Coronary artery (tissue), 2 donors: ENCODE measurements around the gene MAMDC4.
"Not testable (repeated sequence)": the region's sequence is repeated elsewhere in the genome, so short reads cannot be mapped to it uniquely, and the experiment has no call there.

Experiments
- DNase-seq: peaks from one replicate; pipeline ENCODE4 v3.0.0-alpha.2; 2017; ENCODE audit warnings: low spot score
- H3K27ac ChIP-seq, 2 donors: fragments of 200-600 bp; sonication (generic); one replicate each; pipeline ENCODE4 v1.5.1; 2016 to 2019
- H3K4me3 ChIP-seq: fragments of 200-600 bp; sonication (generic); 2 replicates; pipeline ENCODE4 v1.5.1; 2016; ENCODE audit warnings: mild to moderate bottlenecking, moderate library complexity
- CTCF ChIP-seq: fragments of 200-600 bp; sonication (generic); IDR thresholded peaks from one replicate; pipeline ENCODE4 v1.5.1; 2019; ENCODE audit warnings: antibody characterized with exemption

Gene MAMDC4

DNA sequence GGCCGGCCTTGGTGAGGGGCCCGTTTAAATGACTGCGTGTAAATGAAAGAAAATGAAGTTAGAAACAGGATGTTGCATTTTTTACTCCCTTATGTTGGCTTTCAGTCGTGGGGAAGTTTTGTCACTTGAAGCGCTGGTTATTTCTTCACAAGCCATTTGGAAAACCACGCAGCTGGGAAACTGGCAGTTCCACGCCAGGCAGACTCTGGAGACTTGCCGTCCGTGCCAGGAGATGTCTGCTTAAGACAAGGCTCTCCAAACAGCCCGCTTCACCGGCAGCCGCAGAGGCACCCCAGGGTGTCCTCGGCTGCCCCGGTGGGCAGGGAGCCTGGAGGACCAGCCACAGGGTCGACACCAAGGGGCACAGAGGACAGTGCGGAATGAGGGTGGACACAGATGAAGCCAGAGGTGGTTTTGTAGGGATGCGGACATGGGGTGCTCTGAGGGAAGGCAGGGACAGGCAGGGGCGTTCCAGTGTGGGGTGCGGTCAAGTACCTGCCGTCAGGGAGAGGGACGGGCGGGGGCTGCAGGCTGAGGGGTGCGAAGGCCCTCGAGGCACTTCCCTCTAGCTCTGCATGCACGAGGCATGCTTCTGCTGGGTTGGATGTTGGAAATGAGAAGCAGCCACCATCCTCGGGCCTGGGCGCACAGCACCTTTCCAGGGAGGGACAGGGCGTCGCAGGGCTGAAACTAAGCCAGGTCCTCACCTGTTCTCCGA is 21.0 kb upstream of the MAMDC4 start:
- H3K4me3 ChIP-seq, result no peak overlapping the region
- no peak for TF ChIP-seq CTCF
- no peak for DNase-seq
- no peak overlapping the region for H3K27ac ChIP-seq

DNA sequence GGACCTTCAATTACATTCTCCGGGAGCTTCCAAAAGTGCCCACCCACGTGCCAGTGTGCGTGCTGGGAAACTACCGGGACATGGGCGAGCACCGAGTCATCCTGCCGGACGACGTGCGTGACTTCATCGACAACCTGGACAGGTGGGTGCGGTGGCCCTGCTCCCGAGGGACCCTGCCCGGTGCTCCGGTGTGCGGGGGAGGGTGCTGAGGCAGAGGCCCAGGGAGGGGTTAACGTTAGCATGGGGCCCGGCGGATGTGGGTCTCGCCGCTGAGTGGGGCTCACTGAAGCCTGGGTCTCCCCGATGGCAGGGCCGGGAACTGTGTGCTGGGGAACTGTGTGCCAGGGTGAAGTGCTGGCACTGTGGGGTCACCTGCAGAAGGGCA is 20.4 kb upstream of the MAMDC4 start:
- no peak for DNase-seq
- TF ChIP-seq CTCF, result no peak
- H3K27ac ChIP-seq, result no peak overlapping the region
- H3K4me3 ChIP-seq, result no peak overlapping the region

- TF ChIP-seq CTCF, result no peak
- no peak for DNase-seq
- no peak overlapping the region for H3K27ac ChIP-seq
- no peak overlapping the region for H3K4me3 ChIP-seq
Measured at GRCh38 chr9:136832581-136832980, 19.6 kb upstream of the MAMDC4 start.

DNA sequence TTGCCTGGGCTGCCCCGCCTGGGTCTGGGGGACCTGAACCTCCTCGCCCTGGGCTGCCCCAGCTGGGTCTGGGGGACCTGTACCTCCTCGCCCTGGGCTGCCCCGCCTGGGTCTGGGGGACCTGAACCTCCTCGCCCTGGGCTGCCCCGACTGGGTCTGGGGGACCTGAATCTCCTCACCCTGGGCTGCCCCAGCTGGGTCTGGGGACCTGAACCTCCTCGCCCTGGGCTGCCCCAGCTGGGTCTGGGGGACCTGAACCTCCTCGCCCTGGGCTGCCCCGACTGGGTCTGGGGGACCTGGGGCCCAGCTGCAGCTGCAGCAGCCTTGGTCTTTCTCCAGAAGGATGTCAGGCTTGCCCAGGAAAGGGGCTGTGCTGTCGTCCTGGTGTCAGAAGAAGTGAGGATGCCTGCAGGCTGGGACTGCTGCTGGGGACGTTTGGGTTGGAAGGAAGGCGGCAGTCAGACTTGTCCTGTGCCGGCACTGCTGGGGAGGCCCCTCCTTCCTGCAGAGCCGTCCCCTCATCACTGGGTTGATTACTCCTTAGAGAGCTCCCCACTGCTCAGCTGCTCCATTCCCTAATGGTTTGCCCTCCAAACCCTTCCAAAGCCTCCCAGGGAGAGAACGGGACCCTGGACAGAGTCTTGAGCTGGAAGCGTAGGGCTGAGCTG is 18.6 kb upstream of the MAMDC4 start:
- not testable (repeated sequence) for DNase-seq, H3K27ac ChIP-seq, H3K4me3 ChIP-seq

DNA sequence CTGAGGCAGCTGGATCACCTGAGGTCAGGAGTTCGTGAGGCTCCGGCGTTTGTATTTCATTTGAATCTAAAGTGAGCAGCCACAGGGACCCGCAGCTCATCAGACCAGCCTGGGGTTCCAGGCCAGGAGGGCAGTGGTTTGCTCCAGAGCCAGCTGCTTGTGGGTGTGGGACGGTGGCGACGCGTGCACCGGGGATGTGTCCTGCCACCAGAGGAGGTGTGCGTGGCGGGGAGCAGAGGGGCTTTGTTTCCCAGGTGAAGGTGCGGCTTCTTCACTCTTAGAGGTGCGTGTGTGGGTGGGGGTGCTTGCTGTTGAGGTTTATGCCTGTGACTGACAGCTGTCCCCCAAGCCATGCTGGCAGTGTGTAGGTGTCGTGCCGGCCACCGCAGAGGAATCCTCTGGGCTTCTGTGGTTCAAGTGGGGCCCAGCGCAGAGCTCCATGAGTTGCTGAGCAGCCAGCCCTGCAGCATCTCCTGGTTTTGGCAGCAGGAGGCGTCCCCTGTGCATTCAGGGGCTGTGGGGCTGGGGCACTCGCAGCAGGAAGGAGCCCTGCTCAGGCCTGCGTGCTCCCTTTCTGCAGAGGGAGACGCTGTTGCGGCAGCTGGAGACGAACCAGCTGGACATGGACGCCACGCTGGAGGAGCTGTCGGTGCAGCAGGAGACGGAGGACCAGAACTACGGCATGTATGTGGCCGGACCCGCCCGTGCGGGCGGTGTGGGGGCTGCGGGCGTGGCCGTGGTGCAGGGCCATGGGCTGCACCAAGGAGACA is 16.8 kb upstream of the MAMDC4 start:
- H3K27ac ChIP-seq, result no peak overlapping the region
- DNase-seq, result no peak
- H3K4me3 ChIP-seq, result no peak overlapping the region
- no peak for TF ChIP-seq CTCF

GRCh38 chr9:136835932-136836904 is 15.9 kb upstream of the MAMDC4 start:
- H3K27ac ChIP-seq, result no peak overlapping the region
- no peak for DNase-seq

More at GRCh38 chr9:136835932-136836904, 15.9 kb upstream of the MAMDC4 start:
- no peak overlapping the region for H3K4me3 ChIP-seq
- no peak for TF ChIP-seq CTCF
